ENCODE measurements around the gene RBM25. TPM values are rescaled to one million over a fixed set of nuclear protein-coding genes. Genes with fewer than 3 reads are reported as not detected.

The RBM25 gene
- total RNA-seq = 28.5 and 41.6 TPM in 2 replicates

DNA sequence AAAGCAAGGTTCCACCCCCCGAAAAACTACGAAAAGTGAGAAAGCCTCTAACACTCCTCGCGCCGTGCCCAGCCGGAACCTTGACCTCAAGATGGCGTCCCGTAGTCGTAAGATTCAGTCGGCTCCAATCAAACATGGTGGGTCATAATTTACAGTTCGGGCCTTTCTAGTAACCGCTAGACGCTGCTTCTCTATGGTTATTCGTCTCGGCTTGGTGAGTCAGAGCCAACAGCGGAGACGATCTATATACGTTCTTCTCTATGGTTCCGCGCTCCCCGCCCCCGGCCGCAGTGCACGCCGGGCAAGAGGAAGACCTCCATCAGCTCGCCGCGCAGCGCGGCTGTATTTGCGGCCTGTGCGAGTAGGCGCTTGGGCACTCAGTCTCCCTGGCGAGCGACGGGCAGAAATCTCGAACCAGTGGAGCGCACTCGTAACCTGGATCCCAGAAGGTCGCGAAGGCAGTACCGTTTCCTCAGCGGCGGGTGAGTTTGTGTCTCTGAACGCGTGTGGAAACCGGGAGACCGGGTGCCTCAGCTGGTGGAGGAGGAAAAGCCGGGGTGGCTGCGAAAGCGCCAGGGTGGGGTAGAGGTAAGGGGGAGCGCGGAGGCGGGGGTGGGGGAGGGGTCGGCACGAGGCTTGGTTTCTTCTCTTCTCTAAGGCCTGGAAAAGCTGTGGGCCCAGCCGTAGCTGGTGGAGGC, at the start of gene RBM25:
Gene RBM25, plus strand, starts transcription at position 311 of the 698 bp plus-strand sequence. CDS start 13,108 bp downstream, outside the sequence.

DNA sequence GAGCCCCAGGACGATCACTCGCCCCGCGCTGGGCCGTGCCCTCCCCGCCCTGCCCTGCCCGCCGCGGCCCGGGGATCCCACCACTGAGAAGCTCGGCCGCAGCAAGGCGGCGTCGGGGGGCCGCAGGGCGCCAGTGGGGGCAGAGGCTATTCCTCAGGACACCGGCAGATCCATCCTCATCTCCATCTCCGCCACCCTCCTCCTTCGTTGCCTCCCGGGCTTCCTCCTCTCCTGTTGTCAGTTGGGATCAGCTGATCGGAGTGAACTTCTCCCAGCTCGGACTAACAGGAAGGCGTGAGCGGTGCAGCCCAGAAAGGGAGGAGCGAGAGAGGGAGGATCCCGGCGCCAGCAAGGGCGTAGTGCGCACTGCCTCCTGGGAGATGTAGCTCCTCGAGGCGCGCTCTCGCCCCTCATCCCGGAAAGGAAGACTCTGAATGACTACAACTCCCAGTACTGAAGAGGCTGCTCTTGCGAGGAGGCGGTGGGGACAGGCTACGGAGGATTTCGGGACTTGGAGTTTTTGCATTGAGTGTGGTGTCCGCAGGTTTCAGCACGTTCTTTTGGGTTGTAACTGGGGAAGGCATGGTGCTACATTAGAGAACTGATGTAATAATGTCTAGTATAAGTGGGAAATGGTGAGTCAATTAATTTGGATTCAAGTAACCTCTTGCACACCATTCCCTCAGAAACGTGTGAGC, 31.3 kb upstream of the RBM25 start, which contains the start of gene ZFYVE1:
Gene ZFYVE1, minus strand, starts transcription at position 262 of the 698 bp plus-strand sequence. CDS start 2,598 bp downstream, outside the sequence.

DNA sequence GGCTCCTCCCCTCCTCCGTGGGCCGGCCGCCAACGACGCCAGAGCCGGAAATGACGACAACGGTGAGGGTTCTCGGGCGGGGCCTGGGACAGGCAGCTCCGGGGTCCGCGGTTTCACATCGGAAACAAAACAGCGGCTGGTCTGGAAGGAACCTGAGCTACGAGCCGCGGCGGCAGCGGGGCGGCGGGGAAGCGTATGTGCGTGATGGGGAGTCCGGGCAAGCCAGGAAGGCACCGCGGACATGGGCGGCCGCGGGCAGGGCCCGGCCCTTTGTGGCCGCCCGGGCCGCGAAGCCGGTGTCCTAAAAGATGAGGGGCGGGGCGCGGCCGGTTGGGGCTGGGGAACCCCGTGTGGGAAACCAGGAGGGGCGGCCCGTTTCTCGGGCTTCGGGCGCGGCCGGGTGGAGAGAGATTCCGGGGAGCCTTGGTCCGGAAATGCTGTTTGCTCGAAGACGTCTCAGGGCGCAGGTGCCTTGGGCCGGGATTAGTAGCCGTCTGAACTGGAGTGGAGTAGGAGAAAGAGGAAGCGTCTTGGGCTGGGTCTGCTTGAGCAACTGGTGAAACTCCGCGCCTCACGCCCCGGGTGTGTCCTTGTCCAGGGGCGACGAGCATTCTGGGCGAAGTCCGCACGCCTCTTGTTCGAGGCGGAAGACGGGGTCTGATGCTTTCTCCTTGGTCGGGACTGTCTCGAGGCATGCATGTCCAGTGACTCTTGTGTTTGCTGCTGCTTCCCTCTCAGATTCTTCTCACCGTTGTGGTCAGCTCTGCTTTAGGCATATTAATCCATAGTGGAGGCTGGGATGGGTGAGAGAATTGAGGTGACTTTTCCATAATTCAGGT, 78.3 kb downstream of the RBM25 start, which contains the start of gene PSEN1:
Gene PSEN1, plus strand, starts transcription at position 121 of the 839 bp plus-strand sequence. CDS start 11,513 bp downstream, outside the sequence.

Other genes with a start within 250 kb of the RBM25 start
- gene DPF3, start 164.4 kb upstream of the RBM25 start, total RNA-seq = 6.1 and 6.2 TPM in 2 replicates
- gene DCAF4, start 132.1 kb upstream of the RBM25 start, total RNA-seq = 7.9 and 25.7 TPM in 2 replicates
- gene ZFYVE1, start 31.4 kb upstream of the RBM25 start, total RNA-seq = 10.4 and 13.0 TPM in 2 replicates
- gene PSEN1, start 78.0 kb downstream of the RBM25 start, total RNA-seq = 61.9 and 66.0 TPM in 2 replicates
- gene PAPLN, start 179.0 kb downstream of the RBM25 start, total RNA-seq = 1.3 and 6.5 TPM in 2 replicates

All from regular cardiac myocyte (primary cell).